ENCODE results near the gene GRK3.
"Not testable (repeated sequence)": the region's sequence is repeated elsewhere in the genome, so short reads cannot be mapped to it uniquely, and the experiment has no call there.

GRK3 gene

GRCh38 chr22:25573841-25574240, 9.4 kb downstream of the GRK3 start:
- DNase-seq, result no peak

- no peak for DNase-seq
Measured at GRCh38 chr22:25574736-25575135, 10.3 kb downstream of the GRK3 start.

DNA sequence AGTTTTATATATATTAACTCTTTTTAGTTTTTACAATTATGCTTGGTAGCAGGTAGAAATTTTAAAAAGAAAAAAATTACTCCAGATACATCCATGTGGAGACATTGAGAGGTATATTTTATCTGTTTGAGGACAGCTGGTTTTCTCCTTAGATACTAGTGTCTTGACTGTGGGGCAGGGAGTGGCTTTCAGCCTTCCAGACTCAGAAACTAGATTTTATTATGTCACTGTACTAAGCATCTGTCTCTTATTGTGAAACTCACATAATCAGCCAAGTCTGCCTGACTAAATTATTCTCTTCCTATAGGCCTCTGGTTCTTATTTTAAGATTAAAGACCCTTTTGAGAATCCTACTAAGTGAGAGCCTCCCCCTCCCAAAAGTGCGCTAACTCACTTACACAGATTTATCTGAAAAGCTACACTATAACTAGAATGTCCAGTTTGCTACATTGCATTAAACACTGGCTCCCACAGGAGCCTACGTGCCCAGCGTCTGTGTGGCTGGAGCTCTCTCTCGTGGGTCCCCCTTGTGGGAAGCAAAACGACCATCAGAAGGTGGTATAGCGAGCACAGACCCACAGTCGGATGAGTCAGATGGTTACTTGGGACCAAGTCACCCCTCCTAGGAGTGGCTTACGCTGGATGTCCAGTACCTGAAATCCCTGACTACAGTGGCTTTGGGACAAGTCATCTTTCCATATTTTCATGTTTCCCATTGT, 11.4 kb downstream of the GRK3 start:
- not testable (repeated sequence) for DNase-seq

GRCh38 chr22:25581452-25581851, 17.0 kb downstream of the GRK3 start:
- not testable (repeated sequence) for DNase-seq

GRCh38 chr22:25582946-25583345, 18.5 kb downstream of the GRK3 start:
- DNase-seq, result peak; percentile 63

- DNase-seq, result not testable (repeated sequence)
Measured at GRCh38 chr22:25584993-25585392, 20.5 kb downstream of the GRK3 start.

DNA sequence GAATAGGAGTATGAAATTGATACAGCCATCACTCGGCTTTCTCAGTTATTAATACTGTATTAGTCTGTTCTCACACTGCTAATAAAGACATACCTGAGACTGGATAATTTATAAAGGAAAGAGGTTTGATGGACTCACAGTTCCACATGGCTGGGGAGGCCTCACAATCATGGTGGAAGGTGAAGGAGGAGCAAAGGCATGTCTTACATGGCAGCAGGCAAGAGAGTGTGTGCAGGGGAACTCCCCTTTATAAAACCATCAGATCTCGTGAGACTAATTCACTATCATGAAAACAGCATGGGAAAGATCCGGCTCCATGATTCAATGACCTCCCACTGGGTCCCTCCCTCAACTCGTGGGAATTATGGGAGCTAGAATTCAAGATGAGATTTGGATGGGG, 25.2 kb downstream of the GRK3 start:
- DNase-seq, result not testable (repeated sequence)

DNA sequence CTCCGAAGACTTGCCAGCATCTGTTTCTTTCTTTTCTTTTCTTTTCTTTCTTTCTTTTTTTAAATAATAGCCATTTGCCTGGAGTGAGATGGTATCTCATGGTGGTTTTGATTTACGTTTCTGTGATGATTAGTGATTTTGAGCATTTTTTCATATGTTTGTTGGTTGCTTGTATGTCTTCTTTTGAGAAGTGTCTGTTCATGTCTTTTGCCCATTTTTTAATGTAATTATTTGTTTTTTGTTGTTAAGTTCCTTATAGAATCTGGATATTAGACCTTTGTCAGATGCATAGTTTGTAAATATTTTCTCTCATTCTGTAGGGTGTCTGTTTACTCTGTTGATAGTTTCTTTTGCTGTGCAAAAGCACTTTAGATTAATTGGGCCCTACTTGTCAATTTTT, 28.8 kb downstream of the GRK3 start:
- DNase-seq, result not testable (repeated sequence)

- DNase-seq, result no peak
Measured at GRCh38 chr22:25598609-25599008, 34.1 kb downstream of the GRK3 start.

DNA sequence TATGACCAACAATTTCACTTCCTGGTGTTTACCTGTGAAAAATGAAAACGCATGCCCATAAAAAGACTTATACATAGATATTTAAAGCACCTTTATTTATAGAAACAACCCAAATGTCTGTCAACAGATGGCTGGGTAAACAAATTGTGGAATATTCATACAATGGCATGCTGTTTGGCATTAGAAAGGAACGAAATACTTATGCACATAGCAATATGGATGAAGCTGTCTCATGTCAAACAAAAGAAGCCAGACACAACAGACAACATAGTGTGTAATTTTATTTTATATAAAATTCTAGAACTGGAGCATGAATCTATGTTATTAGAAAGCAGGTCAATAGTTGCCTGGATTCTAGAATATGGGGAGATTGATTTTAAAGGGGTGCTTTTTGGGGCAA, 38.0 kb downstream of the GRK3 start:
- no peak for DNase-seq

DNA sequence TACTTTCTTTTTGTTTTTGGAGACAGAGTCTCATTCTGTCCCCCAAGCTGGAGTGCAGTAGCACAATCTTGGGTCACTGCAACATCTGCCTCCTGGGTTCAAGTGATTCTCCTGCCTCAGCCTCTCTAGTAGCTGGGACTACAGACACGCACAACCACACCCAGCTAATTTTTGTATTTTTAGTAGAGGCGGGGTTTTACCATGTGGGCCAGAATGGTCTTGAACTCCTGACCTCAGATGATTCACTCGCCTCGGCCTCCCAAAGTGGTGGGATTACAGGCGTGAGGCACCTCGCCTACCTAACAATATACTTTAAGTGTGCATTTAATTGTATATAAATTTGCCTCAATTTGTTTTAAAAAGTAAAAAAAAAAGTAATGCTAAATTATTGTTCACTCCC, 38.4 kb downstream of the GRK3 start:
- no peak for DNase-seq

- not testable (repeated sequence) for DNase-seq
Measured at GRCh38 chr22:25605146-25605545, 40.7 kb downstream of the GRK3 start.

DNA sequence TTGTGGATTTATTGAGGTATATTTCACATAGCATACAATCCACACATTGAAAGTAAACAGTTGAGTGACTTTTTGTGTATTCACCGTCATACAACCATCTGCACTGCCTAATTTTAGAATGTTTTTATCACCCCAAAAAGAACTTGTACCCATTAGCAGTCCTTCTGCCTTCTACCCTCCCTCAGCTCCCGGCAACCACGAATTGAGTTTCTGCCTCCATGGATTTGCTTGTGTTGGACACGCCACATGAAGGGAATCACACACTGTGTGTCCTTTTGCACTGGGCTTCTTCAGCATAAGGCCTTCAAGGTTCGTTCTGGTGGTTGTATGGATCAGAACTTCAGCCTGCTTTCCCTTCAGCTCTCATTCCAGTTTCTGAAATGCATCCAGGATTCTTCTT, 41.1 kb downstream of the GRK3 start:
- DNase-seq, result not testable (repeated sequence)

GRCh38 chr22:25611284-25611683, 46.8 kb downstream of the GRK3 start:
- DNase-seq, result not testable (repeated sequence)

GRCh38 chr22:25613131-25613530, 48.7 kb downstream of the GRK3 start:
- not testable (repeated sequence) for DNase-seq

GRCh38 chr22:25613558-25613957, 49.1 kb downstream of the GRK3 start:
- not testable (repeated sequence) for DNase-seq

- not testable (repeated sequence) for DNase-seq
Measured at GRCh38 chr22:25614791-25615190, 50.3 kb downstream of the GRK3 start.

DNA sequence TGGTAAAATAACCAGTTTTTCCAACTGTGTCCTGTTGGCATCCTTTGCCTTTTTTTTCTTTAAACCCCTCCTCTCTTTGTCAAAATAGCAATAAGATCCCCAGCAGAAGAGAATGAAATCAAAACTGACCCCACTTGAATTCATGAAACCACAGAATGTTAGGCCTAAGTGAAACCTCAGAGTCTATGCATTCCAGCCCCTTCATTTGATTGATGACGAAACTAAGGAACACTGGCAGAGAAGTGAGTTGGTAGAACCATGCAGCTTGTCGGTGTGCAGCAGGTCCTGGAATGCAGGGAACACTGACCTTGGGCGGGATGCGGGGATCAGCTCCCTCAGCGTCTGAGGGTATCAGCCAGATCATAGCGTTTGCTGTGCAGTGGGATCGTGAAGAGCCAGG, 57.5 kb downstream of the GRK3 start:
- DNase-seq, result peak; percentile 52

GRCh38 chr22:25623310-25623734, 58.8 kb downstream of the GRK3 start:
- DNase-seq, result no peak

- DNase-seq, result no peak
Measured at GRCh38 chr22:25623851-25624250, 59.4 kb downstream of the GRK3 start.

GRCh38 chr22:25624476-25624875, 60.0 kb downstream of the GRK3 start:
- DNase-seq, result no peak

- not testable (repeated sequence) for DNase-seq
Measured at GRCh38 chr22:25625747-25626623, 61.5 kb downstream of the GRK3 start.

GRCh38 chr22:25626624-25626990, 62.1 kb downstream of the GRK3 start:
- DNase-seq, result no peak

Measured in fibroblast of skin of scalp (primary cell).